Right ventricle myocardium superior (tissue), 1 donor: ENCODE data around the gene DPH3. TPM values are rescaled to one million over a fixed set of nuclear protein-coding genes. Genes with fewer than 3 reads are reported as not detected.
A peak's percentile ranks its signal among the peaks of the same experiment; 100 is the strongest.

Experiments used
- ATAC-seq: fragments of 200-7000 bp; cut with Tn5 transposase; one replicate; pipeline ENCODE4 v1.9.1; 2020; ENCODE audit warnings: mild to moderate bottlenecking; ENCODE audit not compliant: poor library complexity
- DNase-seq: peaks from one replicate; pipeline ENCODE4 v3.0.0-alpha.2; 2020
- intact Hi-C: fragments of 100-400 bp; cut with DNase I; formaldehyde crosslinking; loops from one replicate; pipeline ENCODE4 v1.11.2; 2022
- total RNA-seq: library from RNA; stranded (reverse); fragmentation: NEBNext Ultra II Directional; extraction: Animal tissue kit (Norgen Biotek cat#: 25700); gene quantifications from one replicate; pipeline ENCODE4 v1.2.1, GENCODE V29; 2021
- donor health status: DM: no; HTN: yes; CAD: no; lungs with severe emphysema.

Gene DPH3
- total RNA-seq, 1 donor from 2014 or later, result 18.1 TPM

DNA sequence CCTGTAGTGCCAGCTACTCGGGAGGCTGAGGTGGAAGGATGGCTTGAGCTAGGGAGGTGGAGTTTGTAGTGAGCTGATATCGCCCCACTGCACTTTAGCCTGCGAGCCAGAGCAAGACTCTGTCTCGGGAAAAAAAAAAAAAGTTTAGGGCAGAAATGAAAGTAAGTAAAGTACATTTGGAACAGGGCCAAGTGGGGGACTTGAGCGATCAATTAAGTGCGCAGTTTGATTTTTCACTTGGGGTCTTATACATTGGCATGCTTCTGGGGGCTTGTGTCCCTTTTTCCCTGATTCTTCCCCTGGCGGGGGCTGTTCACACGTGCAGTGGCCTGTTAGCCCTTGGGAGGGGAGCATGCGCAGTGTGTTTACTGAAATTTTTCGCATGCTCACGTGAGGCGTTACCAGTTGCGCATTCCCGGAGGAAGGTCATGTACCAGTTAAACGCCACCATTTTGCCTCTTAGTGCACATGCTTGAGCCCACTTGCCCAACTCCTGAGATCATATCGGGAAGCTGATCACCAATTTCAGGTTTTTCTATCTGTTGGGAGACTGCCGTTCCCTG, 48.3 kb downstream of the DPH3 start:
- DNase-seq, result no peak
- intact Hi-C loops, result no loop called here
- ATAC-seq, result no peak

DNA sequence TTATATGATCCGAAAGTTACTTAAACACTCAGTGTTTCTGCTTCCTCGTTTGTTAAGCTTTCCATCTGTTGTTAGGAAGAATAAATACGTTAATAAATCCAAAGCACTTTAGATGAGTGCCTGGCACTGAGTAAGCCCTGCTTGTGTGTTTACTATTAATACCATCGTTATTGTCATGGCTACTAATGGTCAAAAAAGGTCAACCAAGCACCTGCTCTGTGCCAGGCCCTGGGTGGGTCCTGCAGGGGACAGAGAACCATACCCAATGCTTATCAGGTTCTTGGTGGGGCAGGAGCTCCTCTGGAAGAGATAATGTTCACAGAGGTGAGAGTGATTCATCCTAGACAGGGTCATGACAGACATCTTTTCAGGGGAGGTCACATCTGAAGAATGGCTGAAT, 50.4 kb downstream of the DPH3 start:
- intact Hi-C loops, result no loop called here
- ATAC-seq (peak; percentile 22), DNase-seq (no peak)

DNA sequence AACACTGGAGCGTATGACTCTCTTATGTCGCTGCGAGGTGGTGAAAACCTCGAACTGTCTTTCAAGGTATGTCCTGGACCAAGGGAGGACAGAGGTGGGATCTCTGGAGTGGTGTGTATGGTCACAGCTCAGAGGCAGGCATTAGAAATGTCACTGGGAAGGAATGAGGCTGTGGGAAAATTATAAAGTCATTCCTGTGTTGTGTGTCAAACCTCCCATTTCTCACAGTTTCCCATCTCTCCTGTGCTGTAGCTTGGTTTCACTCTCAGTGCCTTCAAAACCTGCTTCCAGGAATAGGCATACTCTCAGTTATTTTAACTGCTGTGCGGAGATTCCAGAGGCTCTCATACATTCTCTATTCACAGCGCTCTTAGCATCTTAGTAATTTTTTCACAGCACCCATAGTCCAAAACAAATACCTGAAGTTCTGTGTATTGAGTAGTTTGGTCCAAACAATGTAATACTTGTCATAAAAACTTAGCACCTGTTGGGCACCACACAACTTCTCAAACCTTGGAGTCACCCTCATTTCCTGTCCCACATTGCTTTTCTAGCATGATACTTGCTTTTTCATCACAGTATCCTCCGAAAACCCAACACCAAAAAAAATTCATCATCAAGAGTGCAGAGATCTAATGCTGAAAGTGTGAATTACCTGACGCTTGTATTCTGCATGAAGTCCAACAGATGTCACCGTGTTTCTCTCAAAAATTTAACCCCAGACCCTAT, 53.4 kb downstream of the DPH3 start:
- intact Hi-C loops, result no loop called here
- DNase-seq, result no peak
- ATAC-seq, result no peak

Other genes with a start within 250 kb of the DPH3 start
- gene GALNT15, start 90.3 kb downstream of the DPH3 start, total RNA-seq, result 7.2 TPM
- 14.6 TPM for gene OXNAD1, start 269 bp upstream of the DPH3 start, total RNA-seq
- 25.8 TPM for gene RFTN1, start 248.8 kb upstream of the DPH3 start, total RNA-seq